NCI-H446 treated with DMSO at 0.1 percent for 48 hours (cell line): ENCODE measurements around the gene VEZT.
A peak's percentile ranks its signal among the peaks of the same experiment; 100 is the strongest.
"Not testable (repeated sequence)": the region's sequence is repeated elsewhere in the genome, so short reads cannot be mapped to it uniquely, and the experiment has no call there.

Source experiments
- DNase-seq: peaks from one replicate; lab custom pipeline; 2025; lab: John Stamatoyannopoulos, UW

The VEZT gene

DNA sequence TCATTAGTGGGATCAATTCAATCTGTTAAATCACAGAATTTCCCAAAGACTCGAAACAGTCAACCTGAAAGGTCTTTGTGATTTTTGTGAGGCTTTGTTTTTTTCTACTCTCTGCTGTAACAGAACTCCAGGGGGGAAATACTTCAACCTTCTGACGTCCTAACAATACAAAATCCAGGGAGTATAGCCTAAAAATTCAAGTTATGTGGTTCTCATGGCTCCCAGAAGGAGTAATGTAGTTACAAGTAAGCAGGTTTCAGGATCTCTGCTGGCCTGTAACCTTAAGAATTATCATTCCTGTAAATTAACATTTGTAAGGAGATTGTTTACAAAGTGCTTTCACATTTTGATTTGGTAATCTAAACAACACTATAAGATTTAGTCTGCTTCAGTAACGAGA, 39.9 kb downstream of the VEZT start:
- DNase-seq: no peak

GRCh38 chr12:95258151-95258550, 40.5 kb downstream of the VEZT start:
- no peak for DNase-seq

- DNase-seq: no peak
Observed at GRCh38 chr12:95258803-95259202, 41.2 kb downstream of the VEZT start.

GRCh38 chr12:95259368-95259767, 41.8 kb downstream of the VEZT start:
- DNase-seq: no peak

DNA sequence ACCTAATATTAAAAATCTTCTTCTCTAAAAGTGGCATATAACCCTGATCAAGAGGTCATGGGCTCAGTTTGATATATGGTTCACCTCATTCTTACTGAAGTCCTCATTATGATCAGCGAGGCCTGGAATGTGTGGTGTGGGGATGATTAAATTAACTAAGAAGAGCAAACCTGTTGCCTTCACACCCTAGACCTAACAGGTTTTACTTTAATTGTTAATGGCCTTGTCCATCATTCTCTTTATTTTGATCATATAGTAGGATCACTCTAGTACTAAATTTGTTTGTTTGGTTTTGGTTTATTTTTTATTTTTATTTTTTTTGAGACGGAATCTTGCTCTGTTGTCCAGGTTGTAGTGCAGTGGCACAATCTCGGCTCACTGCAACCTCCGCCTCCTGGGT, 43.5 kb downstream of the VEZT start:
- no peak for DNase-seq

DNA sequence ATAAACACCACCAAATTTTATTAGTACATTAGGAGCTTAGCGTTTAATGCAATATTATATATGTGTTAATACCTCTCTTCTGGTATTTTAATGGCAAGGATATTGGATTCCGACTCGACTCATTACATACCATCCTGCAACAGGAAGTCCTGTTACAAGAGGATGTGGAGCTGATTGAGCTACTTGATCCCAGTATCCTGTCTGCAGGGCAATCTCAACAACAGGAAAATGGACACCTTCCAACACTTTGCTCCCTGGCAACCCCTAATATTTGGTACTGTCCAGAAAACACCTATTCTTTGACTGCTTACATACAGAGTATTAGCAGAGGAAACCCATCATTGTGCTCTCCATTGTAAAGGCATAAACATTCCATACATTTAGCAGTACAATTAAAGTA, 45.2 kb downstream of the VEZT start:
- no peak for DNase-seq

- no peak for DNase-seq
Observed at GRCh38 chr12:95265765-95266164, 48.2 kb downstream of the VEZT start.

- DNase-seq: no peak
Observed at GRCh38 chr12:95266254-95266653, 48.6 kb downstream of the VEZT start.

DNA sequence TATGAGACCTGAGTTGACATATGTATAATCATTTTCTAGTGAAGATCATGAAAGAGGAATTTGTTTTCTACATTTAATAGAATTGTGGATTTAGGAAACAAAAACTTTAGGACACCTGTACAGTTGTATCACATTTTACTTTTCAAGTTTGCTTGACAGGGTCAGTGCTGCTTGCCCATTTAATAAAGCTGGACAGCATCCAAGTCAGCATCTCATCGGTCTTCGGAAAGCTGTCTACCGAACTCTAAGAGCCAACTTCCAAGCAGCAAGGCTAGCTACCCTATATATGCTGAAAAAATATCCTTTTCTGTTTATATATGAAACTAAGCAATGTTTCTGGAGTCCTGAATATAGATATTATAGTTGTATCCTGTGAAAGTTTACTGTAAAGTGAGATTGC, 52.3 kb downstream of the VEZT start:
- no peak for DNase-seq

GRCh38 chr12:95271465-95271864, 53.9 kb downstream of the VEZT start:
- DNase-seq: no peak

GRCh38 chr12:95277139-95277538, 59.5 kb downstream of the VEZT start:
- peak; percentile 58 for DNase-seq

- no peak for DNase-seq
Observed at GRCh38 chr12:95279856-95280255, 62.2 kb downstream of the VEZT start.

DNA sequence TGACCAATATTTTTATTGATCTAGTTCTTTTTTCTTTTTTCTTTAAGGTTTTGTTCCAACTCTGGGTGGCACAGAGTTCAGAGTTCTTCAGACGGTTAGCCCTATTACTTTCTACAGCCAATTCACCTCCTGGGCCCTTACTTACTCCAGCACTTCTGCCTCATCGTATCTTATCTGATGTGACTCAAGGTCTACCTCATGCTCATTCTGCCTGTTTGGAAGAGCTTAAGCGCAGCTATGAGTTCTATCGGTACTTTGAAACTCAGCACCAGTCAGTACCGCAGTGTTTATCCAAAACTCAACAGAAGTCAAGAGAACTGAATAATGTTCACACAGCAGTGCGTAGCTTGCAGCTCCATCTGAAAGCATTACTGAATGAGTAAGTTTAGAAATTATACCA, 64.7 kb downstream of the VEZT start:
- no peak for DNase-seq

DNA sequence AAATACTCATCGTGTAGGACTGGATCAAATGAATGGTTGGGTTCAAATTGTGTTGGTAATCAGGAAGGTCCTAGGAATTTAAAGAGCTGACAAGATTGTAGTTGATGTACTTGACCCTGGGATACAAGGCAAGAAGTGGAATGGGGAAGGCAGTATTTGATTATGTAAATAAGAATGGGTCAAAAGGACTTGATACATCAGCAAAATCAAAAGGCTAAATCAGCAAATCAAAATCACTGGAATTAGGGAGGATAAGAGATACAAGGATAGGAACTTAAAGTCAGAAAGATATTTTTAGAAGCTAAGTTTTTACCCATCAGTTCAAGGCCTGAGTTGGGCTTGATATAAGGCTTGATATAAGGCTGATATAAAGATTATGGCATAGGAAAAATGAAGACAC, 65.8 kb downstream of the VEZT start:
- no peak for DNase-seq

- DNase-seq: no peak
Observed at GRCh38 chr12:95286713-95287112, 69.1 kb downstream of the VEZT start.

GRCh38 chr12:95291501-95291900, 73.9 kb downstream of the VEZT start:
- no peak for DNase-seq

DNA sequence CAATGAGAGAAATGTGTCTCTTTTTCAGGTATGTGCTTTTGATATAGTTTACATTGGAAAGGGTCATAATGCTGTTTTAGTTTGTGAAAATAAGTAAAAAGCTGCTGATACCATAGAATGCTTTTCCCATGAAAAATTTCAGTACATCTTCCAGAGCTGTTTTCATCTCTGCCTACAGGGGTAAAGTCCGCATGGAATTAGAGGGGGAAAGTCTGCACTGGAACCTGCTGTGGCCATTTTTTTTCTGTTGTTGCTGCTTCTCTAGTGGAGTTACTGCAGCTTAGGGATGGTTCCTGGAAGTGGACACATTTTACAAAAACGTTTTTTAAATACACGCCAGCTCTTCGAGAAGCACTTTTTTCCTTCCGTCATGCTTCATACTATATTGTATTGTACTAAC, 81.3 kb downstream of the VEZT start:
- DNase-seq: no peak

DNA sequence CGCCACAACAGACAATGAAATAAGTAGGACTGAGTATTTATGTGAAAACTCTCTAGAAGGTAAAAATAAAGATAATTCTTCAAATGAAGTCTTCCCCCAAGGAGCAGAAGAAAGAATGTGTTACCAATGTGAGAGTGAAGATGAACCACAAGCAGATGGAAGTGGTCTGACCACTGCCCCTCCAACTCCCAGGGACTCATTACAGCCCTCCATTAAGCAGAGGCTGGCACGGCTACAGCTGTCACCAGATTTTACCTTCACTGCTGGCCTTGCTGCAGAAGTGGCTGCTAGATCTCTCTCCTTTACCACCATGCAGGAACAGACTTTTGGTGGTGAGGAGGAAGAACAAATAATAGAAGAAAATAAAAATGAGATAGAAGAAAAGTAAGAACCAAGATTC, 82.7 kb downstream of the VEZT start:
- DNase-seq: no peak

DNA sequence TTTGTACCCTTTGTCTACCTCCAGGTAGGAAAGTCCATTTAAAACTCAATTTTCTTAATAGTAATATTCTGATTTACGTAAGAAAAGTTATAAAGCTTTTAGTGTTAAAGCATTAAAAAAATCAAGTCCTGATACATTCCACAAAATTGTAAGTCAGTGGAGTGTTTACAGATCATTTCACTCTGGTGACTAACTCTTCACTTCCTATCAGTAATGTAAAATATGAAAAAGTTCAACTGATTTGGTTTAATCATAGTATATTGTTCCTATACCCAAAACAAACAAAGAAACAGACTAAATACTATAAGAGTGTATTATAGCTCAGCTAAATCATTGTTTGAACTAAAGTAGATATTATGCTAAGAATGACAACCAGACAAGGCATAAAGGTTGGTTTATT, 85.9 kb downstream of the VEZT start:
- no peak for DNase-seq

- no peak for DNase-seq
Observed at GRCh38 chr12:95304673-95305198, 87.1 kb downstream of the VEZT start.

DNA sequence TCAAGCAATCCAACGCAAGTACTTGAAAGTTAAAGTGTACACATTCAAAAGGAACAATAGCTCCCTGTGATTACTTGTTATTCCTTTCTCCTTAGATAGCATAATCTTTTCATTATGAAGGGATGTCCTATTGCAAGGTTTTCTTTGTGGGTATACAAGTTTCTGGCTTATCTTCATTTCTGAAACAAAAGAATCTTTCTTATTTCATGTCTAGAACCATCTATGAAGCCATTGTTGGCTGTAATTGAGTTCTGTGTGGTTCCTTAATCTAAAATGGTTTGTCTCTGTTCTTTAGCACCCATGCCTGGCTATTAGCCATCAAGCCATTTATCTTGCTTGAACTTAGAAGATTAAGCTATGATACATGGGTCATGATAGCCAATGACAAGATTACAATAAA, 95.0 kb downstream of the VEZT start:
- DNase-seq: no peak

DNA sequence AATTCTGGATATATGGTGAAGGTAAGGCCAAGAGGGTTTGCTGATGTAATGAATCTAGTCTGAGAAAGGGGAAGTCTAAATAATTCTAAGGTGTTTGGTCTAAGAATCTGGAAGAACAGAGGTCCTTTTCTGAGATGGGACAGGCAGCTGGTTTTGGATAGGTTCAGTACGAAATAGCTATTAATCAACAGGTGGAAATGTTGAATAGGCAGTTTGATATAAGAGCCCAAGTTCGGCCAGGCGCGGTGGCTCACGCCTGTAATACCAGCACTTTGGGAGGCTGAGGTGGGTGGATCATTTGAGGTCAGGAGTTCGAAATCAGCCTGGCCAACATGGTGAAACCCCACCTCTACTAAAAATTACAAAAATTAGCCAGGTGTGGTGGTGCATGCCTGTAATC, 97.1 kb downstream of the VEZT start:
- DNase-seq: not testable (repeated sequence)

- no peak for DNase-seq
Observed at GRCh38 chr12:95316798-95317197, 99.2 kb downstream of the VEZT start.

- DNase-seq: no peak
Observed at GRCh38 chr12:95318071-95318545, 100.5 kb downstream of the VEZT start.
